Measurements from ENCODE around the gene GAA.

DNA sequence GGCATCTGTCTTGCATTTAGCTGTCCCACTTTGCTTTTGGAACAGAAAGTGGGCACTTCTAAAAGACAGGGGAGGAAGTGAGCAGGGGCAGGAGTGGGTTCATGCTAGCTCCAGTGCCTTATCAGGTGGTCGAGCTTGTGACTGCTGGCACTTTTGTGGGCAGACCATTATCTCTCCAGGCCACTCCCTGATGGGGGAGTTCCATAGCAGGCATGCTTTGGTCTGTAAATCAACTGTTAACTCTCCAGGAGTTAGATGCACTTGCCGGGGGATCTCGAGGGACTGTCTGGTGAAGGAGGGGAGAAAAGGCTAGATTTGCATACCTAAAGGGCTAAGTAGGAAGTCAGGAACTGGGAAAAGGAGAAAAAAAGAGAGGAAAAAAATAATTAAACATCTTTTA lies 59.2 kb downstream of the GAA start:
- no peak for TF ChIP-seq FOXJ3 (CRISPR knock-in tag; IDR thresholded peaks at IDR 0.05)
- TF ChIP-seq, protein P1, sequence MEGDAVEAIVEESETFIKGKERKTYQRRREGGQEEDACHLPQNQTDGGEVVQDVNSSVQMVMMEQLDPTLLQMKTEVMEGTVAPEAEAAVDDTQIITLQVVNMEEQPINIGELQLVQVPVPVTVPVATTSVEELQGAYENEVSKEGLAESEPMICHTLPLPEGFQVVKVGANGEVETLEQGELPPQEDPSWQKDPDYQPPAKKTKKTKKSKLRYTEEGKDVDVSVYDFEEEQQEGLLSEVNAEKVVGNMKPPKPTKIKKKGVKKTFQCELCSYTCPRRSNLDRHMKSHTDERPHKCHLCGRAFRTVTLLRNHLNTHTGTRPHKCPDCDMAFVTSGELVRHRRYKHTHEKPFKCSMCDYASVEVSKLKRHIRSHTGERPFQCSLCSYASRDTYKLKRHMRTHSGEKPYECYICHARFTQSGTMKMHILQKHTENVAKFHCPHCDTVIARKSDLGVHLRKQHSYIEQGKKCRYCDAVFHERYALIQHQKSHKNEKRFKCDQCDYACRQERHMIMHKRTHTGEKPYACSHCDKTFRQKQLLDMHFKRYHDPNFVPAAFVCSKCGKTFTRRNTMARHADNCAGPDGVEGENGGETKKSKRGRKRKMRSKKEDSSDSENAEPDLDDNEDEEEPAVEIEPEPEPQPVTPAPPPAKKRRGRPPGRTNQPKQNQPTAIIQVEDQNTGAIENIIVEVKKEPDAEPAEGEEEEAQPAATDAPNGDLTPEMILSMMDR (IDR thresholded peaks at IDR 0.05): no peak
- no peak for TF ChIP-seq JUND (IDR thresholded peaks at IDR 0.05)
- TF ChIP-seq ELF1 (IDR thresholded peaks at IDR 0.05): no peak
- TF ChIP-seq EP300 (IDR thresholded peaks at IDR 0.05; ENCODE audit: borderline replicate concordance in 1 of 2, low read depth in 1 of 2, low read length in 1 of 2): no peak
